Neural cell (in vitro differentiated cells): Measurements from ENCODE around the gene BRCA2.

Experiments used
- EP300 ChIP-seq: fragments of 450-650 bp; conservative IDR thresholded peaks from 2 replicates; pipeline ENCODE4 v1.6.1; 2014; ENCODE audit warnings: antibody characterized with exemption, mild to moderate bottlenecking, moderate library complexity; ENCODE audit not compliant: poor library complexity, severe bottlenecking
- EZH2 ChIP-seq: fragments of 200-600, 300-800 bp; shearing (Covaris generic), sonication (generic); IDR thresholded peaks from 2 replicates; pipeline ENCODE4 v1.6.1; 2014; ENCODE audit warnings: antibody characterized with exemption, low read length, borderline replicate concordance, mild to moderate bottlenecking; ENCODE audit not compliant: insufficient read depth, poor library complexity, severe bottlenecking
- POLR2AphosphoS5 ChIP-seq: IDR thresholded peaks from 2 replicates; pipeline ENCODE4 v1.6.1; 2012
- SMC3 ChIP-seq: fragments of 450-650 bp; conservative IDR thresholded peaks from 2 replicates; pipeline ENCODE4 v1.6.1; 2014; ENCODE audit warnings: antibody characterized with exemption, mild to moderate bottlenecking, moderate library complexity; ENCODE audit not compliant: poor library complexity
- TAF1 ChIP-seq: IDR thresholded peaks from 2 replicates; pipeline ENCODE4 v1.6.1; 2012; ENCODE audit warnings: low read depth
- TF ChIP-seq, protein P1 (sequence below): fragments of 450-650 bp; IDR thresholded peaks from 2 replicates; pipeline ENCODE4 v1.5.1; 2014; ENCODE audit warnings: antibody characterized with exemption, mild to moderate bottlenecking, moderate library complexity; ENCODE audit not compliant: poor library complexity, severe bottlenecking
- TF ChIP-seq, protein P2 (sequence below): IDR thresholded peaks from 2 replicates; pipeline ENCODE4 v1.6.1; 2012; ENCODE audit warnings: borderline replicate concordance

DNA sequence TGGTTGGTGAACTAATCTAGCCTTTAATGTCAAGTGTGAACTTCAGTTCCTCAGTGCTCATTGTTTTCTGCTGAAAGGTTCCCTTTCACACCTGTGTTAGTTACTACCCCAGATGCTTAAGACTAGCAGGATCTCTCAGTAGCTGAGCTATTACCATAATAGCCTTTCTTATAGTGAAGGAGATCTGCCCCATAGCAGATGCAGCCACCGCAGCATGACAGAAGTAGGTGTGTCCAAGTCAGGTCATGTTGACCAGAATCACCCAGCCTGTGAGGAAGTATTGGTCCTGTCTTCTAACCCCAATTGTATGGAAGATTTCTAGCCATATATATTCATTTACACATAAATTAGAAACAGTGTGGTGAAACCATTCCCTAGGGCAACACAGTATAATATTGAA, 37.5 kb upstream of the BRCA2 start:
- TF ChIP-seq EP300: no peak
- no peak for TF ChIP-seq EZH2
- TF ChIP-seq, protein P1, sequence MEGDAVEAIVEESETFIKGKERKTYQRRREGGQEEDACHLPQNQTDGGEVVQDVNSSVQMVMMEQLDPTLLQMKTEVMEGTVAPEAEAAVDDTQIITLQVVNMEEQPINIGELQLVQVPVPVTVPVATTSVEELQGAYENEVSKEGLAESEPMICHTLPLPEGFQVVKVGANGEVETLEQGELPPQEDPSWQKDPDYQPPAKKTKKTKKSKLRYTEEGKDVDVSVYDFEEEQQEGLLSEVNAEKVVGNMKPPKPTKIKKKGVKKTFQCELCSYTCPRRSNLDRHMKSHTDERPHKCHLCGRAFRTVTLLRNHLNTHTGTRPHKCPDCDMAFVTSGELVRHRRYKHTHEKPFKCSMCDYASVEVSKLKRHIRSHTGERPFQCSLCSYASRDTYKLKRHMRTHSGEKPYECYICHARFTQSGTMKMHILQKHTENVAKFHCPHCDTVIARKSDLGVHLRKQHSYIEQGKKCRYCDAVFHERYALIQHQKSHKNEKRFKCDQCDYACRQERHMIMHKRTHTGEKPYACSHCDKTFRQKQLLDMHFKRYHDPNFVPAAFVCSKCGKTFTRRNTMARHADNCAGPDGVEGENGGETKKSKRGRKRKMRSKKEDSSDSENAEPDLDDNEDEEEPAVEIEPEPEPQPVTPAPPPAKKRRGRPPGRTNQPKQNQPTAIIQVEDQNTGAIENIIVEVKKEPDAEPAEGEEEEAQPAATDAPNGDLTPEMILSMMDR: no peak
- no peak for TF ChIP-seq SMC3
- TF ChIP-seq, protein P2, sequence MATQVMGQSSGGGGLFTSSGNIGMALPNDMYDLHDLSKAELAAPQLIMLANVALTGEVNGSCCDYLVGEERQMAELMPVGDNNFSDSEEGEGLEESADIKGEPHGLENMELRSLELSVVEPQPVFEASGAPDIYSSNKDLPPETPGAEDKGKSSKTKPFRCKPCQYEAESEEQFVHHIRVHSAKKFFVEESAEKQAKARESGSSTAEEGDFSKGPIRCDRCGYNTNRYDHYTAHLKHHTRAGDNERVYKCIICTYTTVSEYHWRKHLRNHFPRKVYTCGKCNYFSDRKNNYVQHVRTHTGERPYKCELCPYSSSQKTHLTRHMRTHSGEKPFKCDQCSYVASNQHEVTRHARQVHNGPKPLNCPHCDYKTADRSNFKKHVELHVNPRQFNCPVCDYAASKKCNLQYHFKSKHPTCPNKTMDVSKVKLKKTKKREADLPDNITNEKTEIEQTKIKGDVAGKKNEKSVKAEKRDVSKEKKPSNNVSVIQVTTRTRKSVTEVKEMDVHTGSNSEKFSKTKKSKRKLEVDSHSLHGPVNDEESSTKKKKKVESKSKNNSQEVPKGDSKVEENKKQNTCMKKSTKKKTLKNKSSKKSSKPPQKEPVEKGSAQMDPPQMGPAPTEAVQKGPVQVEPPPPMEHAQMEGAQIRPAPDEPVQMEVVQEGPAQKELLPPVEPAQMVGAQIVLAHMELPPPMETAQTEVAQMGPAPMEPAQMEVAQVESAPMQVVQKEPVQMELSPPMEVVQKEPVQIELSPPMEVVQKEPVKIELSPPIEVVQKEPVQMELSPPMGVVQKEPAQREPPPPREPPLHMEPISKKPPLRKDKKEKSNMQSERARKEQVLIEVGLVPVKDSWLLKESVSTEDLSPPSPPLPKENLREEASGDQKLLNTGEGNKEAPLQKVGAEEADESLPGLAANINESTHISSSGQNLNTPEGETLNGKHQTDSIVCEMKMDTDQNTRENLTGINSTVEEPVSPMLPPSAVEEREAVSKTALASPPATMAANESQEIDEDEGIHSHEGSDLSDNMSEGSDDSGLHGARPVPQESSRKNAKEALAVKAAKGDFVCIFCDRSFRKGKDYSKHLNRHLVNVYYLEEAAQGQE: no peak
- TF ChIP-seq TAF1: no peak
- TF ChIP-seq POLR2AphosphoS5: no peak
